Fibroblast of peridontal ligament (primary cell): ENCODE data around the gene FBXO42.

Experiments used
- DNase-seq: peaks from one replicate; pipeline ENCODE4 v3.0.0-alpha.2; 2010; ENCODE audit errors: extremely low read depth

FBXO42 gene

DNA sequence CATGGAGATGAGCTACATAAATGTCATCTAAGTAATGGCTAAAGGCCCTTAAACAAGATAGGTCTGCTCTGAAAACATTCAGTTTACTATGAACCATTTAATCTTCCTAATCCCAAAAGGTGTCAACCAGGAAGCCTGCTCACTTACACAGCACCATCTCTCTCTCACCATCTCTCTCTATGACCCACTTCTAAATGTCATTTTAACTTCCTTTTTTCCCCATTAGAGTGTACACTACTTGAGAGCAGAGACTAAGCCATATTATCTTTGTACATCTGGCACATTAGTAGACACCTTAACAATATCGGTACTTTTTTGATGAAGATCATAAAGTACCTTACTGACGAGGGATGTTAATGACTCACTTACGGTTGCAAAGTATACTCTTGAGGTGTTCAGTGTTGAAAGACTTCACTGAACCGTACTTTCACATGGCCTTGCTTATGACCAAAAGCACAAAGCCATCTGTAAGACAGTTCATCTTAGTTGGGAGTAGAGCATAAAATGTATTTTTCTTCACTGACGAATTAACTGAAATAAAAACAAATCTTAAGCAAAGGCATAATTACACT is 25.4 kb downstream of the FBXO42 start:
- DNase-seq = no peak

- DNase-seq = peak; percentile 91
Measured at GRCh38 chr1:16324456-16324890, 27.8 kb downstream of the FBXO42 start.

DNA sequence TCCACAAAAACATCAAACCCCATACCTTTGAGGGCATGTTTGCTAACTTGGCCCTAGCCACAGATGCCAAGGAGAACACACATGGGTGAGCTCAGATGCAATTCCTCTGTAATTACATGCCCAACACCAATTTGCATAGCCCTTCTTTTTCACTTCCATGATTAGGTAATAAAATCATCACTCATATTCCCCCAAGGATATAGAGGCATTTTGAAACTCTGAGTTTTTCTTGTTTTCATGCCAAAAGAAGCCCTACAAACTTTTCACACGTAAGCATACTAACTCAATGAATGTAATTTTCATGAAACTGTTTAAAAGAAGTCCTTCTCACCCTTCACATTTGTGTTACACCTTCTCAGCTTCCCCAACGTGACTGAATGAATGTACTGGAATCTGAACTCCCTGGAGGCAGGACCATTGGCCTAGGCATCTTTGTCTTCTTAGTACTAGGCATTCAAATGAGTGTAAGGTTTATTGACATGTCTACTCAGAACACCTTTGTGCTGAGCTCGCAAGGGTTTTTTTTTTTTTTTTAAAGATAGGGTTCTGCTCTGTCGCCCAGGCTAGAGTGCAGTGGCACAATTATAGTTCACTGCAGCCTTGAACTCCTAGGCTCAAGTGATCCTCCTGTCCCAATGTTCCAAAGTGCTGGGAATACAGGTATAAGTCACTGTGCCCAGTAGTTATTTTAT is 31.0 kb downstream of the FBXO42 start:
- peak; percentile 70 for DNase-seq

- no peak for DNase-seq
Measured at GRCh38 chr1:16318555-16318954, 33.7 kb downstream of the FBXO42 start.

DNA sequence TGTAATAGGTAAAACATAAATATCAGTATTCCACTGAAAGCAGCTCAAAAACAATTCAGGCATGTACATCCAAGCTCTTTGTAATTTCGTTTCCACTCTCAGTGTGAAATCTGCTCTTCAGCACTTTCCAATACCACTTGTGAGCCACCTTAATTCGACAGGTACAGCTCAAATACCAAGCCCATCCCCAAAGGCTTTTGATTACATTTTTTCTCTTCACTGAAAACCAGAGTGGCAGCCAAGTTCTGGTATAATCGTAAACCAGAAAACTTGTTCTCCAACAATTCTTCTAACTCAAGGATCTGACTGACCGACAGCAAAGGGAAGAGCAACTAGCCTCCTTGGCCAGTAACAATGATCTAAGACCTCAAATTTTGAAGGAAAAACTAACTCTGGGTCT is 36.8 kb downstream of the FBXO42 start:
- DNase-seq = no peak

DNA sequence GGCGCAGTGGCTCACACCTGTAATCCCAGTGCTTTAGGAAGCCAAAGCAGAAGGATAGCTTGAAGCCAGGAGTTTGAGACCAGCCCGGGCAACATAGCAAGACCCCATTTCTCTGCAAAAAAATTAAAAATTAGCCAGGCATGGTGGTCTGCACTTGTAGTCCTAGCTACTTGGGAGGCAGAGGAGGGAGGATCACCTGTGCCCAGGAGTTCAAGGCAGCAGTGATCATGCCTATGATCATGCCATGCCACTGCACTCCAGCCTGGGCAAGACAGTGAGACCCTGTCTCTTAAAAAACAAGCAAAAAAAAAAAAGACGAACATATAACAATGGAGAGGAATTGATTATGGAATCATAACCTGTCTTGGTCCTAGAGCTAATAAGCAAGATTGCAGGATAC is 45.1 kb downstream of the FBXO42 start:
- DNase-seq = no peak

- DNase-seq = no peak
Measured at GRCh38 chr1:16302709-16303627, 49.3 kb downstream of the FBXO42 start.

DNA sequence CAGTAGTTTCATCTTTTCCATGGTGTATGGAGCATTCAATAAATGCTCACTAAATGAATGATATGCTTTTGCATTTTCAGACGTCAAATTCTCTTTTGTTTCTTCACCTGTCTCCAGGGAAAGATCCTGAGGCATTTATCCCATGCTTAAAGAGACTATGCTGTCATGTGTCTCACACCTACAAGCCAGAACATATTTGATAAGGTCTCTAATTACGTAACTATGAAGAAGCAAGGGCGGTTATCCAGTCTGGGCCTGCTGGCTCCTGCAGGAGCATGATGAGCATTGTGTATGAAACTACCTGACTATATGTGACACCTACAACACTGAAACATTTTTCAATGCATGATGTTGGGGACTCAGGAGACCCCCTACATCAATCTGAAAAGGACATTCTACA is 51.8 kb downstream of the FBXO42 start:
- DNase-seq = no peak

- no peak for DNase-seq
Measured at GRCh38 chr1:16298653-16299052, 53.6 kb downstream of the FBXO42 start.

GRCh38 chr1:16296643-16297042 is 55.6 kb downstream of the FBXO42 start:
- DNase-seq = no peak

DNA sequence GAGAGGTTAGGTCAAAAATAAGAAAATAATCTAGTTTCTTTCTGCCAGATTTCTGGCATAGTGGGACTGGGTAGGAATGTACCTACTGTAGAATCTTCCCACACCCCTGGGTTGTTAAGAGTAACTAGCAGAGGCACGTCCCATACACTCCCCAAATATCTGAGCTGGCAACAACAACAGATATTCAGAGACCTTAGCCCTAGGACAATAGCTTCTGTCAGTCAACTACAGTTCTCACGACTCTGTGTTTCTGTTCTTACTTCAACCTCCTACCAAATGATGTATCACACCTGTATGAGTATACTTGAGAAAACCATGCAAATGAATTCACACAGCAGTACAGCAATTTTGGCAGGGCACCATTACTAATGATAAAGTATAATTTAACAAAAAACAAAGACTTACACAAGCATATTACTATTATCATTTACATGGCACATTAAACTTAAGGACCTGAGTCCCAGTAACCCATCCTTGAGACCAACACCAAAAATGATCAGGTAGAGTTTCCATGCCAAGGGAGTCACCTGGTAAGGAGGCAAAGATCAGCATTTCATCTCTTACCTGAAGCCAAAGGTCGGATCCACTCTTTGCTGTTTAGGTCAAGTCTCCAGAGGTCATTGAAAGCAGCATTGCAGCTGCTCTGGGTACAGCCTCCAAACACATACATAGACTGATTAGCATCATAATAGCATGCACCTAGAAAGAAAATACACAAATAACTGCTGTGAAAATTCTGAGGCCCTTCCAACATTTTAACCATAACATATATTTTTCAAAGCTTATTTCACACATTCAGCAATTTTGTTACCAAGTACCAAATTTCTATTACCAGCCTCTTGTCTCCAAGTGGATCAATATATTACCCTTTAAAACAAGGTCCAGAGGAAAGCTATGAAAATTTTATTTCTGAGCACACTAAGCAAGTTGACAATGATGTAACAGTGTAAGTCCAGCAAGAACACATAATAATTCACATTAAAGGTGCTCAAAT is 57.8 kb downstream of the FBXO42 start:
- DNase-seq = no peak

- DNase-seq = no peak
Measured at GRCh38 chr1:16293538-16293937, 58.7 kb downstream of the FBXO42 start.

DNA sequence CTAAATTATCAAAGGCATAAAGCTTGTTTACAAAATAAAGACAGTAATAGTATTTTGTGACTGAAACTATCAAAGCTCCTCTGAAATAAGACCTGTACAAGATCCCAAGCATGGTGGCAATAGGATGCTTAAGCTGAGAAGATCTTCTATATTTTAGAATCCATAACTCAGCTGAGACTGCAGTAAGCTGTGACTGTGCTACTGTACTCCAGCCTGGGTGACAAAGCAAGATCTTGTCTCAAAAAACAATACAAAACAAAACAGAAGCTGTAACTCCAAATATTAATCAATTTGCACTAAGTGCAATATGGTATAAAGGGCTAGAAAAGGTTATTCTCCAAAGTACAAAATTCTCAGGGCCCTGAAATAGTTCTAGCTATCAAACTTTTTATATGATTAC is 59.5 kb downstream of the FBXO42 start:
- DNase-seq = no peak

DNA sequence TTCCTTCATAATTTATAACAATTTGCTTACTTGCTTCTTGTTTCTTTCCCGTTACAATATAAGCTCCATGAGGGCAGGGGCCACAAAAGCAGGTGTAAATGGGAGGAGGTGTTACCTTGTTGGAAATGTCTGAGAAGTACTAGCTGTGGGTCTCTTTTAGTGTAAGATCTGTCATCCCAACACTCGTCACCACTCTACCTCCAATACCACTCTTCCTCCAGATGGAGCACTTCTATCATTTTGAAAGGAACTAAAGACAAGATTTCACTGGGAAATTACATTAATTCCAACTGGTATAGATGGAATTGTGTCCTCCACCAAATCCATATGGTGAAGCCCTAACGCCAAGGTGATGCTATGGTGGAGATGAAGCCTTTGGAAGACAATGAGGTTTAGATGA is 62.3 kb downstream of the FBXO42 start:
- no peak for DNase-seq

DNA sequence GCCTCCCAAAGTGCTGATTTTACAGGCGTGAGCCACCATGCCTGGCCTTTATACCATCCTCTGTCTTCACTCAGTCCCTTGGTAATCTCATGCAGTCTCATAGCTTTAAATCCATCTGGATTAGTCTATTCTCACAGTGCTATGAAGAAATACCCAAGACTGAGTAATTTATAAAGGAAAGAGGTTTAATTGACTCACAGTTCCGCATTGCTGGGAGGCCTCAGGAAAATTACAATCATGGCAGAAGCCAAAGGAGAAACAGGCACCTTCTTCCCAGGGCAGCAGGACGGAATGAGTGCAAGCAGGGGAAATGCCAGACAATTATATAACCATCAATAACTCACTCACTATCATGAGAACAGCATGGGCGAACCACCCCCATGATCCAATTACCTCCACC is 66.2 kb downstream of the FBXO42 start:
- DNase-seq = no peak

DNA sequence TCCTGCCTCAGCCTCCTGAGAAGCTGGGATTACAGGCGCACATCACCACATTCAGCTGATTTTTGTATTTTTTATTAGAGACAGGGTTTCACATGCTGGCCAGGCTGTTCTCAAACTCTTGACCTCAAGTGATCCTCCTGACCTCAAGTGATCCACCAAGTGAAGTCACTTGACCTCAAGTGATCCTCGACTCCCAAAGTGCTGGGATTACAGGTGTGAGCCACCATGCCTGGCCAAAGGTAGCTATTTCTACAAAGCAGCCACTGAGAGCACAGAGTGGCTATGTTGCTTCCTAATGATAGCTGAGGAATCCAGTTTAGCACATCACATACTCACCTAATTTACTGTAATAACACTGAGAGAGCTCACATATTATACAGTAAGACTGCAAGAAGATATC is 70.5 kb downstream of the FBXO42 start:
- DNase-seq = no peak

DNA sequence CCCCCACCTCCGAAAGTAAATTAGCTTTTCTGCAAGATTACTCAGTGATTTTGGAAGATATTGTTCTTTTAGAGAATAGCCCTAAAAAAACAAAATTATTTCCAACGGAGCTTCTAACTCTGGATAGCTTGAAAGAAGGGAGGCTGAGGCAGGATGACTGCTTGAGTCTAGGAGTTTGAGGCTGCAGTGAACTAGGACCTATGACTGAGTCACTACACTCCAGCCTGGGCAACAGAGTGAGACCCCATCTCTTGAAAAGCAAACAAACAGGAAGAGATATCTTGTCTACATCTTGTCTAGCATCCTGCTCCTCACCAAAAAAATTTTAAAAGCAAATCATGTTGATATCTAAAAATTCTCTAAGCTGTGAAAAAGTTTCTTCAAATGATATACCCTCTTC is 73.1 kb downstream of the FBXO42 start:
- no peak for DNase-seq

GRCh38 chr1:16276302-16277030 is 75.8 kb downstream of the FBXO42 start:
- no peak for DNase-seq

DNA sequence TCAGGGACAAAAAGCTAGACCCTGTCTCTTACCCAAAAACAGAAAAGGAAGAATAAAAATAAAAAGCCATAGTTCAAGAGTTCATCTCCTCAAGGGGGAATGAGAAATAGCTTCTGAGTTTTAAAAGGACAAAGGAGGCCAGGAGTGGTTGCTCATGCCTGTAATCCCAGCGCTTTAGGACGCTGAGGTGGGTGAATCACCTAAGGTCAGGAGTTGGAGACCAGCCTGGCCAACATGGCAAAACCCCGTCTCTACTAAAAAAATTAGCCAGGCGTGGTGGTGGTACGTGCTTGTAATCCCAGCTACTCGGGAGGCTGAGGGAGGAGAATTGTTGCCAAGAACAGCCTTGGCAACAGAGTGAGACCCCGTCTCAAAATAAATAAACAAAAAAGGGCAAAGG is 76.7 kb downstream of the FBXO42 start:
- DNase-seq = no peak

DNA sequence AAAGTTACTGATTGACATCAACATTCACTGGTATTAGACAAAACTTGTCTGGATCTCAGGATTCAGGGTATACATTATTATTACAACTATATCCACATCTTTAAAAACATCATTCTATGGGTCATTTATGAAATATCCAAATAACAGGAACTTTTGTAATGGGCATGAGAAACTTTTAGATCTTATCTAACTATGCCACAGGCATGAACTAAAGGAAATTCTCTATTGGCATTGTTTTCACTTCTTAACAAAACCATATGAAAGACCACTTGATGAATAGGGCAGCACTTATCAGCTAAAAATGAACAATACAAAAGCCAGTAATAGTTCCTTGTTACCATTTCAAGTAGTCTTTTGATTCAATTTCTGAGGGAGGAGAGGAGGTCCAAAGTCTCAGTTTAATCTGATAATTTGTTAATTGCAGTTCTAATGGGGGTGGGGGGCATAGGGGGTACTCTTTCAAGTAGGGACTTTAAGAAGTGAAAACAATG is 84.5 kb downstream of the FBXO42 start:
- no peak for DNase-seq
